Measurements from ENCODE around the gene SMNDC1.

SMNDC1 gene

GRCh38 chr10:110326351-110327032, 21.8 kb upstream of the SMNDC1 start:
- DNase-seq: no peak

- peak; percentile 33 for DNase-seq
Observed at GRCh38 chr10:110324805-110325280, 20.1 kb upstream of the SMNDC1 start.

GRCh38 chr10:110324201-110324804, 19.6 kb upstream of the SMNDC1 start:
- DNase-seq: peak; percentile 40

- DNase-seq: no peak
Observed at GRCh38 chr10:110323503-110323902, 18.8 kb upstream of the SMNDC1 start.

GRCh38 chr10:110321869-110322620, 17.3 kb upstream of the SMNDC1 start:
- DNase-seq: no peak

GRCh38 chr10:110317866-110318850, 13.4 kb upstream of the SMNDC1 start:
- DNase-seq: peak; percentile 7

- no peak for DNase-seq
Observed at GRCh38 chr10:110313674-110314073, 9.0 kb upstream of the SMNDC1 start.

GRCh38 chr10:110312206-110312605, 7.5 kb upstream of the SMNDC1 start:
- DNase-seq: no peak

GRCh38 chr10:110311357-110311949, 6.7 kb upstream of the SMNDC1 start:
- peak; percentile 68 for DNase-seq

- no peak for DNase-seq
Observed at GRCh38 chr10:110310741-110311140, 6.0 kb upstream of the SMNDC1 start.

GRCh38 chr10:110307805-110308204, 3.1 kb upstream of the SMNDC1 start:
- no peak for DNase-seq

- no peak for DNase-seq
Observed at GRCh38 chr10:110306452-110306768, 1.7 kb upstream of the SMNDC1 start.

GRCh38 chr10:110305767-110306451, 1.2 kb upstream of the SMNDC1 start:
- peak; percentile 82 for DNase-seq

GRCh38 chr10:110304394-110304779, 333 bp downstream of the SMNDC1 start:
- no peak for DNase-seq

- DNase-seq: no peak
Observed at GRCh38 chr10:110303681-110304080, 1.0 kb downstream of the SMNDC1 start.

- DNase-seq: no peak
Observed at GRCh38 chr10:110300486-110300986, 4.2 kb downstream of the SMNDC1 start.

GRCh38 chr10:110296966-110297365, 7.8 kb downstream of the SMNDC1 start:
- no peak for DNase-seq

- DNase-seq: no peak
Observed at GRCh38 chr10:110286841-110287240, 17.9 kb downstream of the SMNDC1 start.

GRCh38 chr10:110285501-110285900, 19.2 kb downstream of the SMNDC1 start:
- no peak for DNase-seq

- DNase-seq: no peak
Observed at GRCh38 chr10:110284262-110284661, 20.5 kb downstream of the SMNDC1 start.

- DNase-seq: peak; percentile 57
Observed at GRCh38 chr10:110279407-110279986, 25.2 kb downstream of the SMNDC1 start.

Data from activated CD4-positive, alpha-beta T cell treated with anti-CD3 and anti-CD28 coated beads, Interleukin-2, Interleukin-6, amounts not matched to agents 100 ng/mL and 50 ng/mL, durations not matched to agents 16 hours and 8 hours (primary cell).